GM23248 (cell line): Measurements from ENCODE around the gene GPX4. TPM values are rescaled to one million over a fixed set of nuclear protein-coding genes. Genes with fewer than 3 reads are reported as not detected.

Source experiments
- DNase-seq: peaks from one replicate; pipeline ENCODE4 v3.0.0-alpha.2; 2015
- H2AFZ ChIP-seq: fragments of 200-600 bp; sonication (generic); 2 replicates; pipeline ENCODE4 v1.6.1; 2016; ENCODE audit warnings: antibody characterized with exemption
- H3F3A ChIP-seq: fragments of 200-600 bp; sonication (generic); 2 replicates; pipeline ENCODE4 v1.6.1; 2016; ENCODE audit warnings: mild to moderate bottlenecking, antibody characterized with exemption, mixed run types; ENCODE audit not compliant: insufficient read depth
- H3K27ac ChIP-seq: fragments of 200-600 bp; sonication (generic); 2 replicates; pipeline ENCODE4 v1.5.1; 2016; ENCODE audit warnings: mild to moderate bottlenecking
- H3K27me3 ChIP-seq: fragments of 200-600 bp; sonication (generic); replicated peaks from 2 replicates; pipeline ENCODE4 v1.6.1; 2016; ENCODE audit warnings: mild to moderate bottlenecking; ENCODE audit not compliant: insufficient read depth
- H3K36me3 ChIP-seq: fragments of 200-600 bp; sonication (generic); 2 replicates; pipeline ENCODE4 v1.6.1; 2016; ENCODE audit warnings: low read depth, mild to moderate bottlenecking
- H3K4me1 ChIP-seq: fragments of 200-600 bp; sonication (generic); 2 replicates; pipeline ENCODE4 v1.6.1; 2016; ENCODE audit warnings: mild to moderate bottlenecking; ENCODE audit not compliant: insufficient read depth
- H3K4me2 ChIP-seq: fragments of 200-600 bp; sonication (generic); one replicate; pipeline ENCODE4 v1.6.1; 2016; ENCODE audit warnings: mild to moderate bottlenecking; ENCODE audit not compliant: unreplicated experiment
- H3K4me3 ChIP-seq: fragments of 200-600 bp; sonication (generic); 2 replicates; pipeline ENCODE4 v1.5.1; 2016; ENCODE audit warnings: mild to moderate bottlenecking
- H3K79me2 ChIP-seq: fragments of 200-600 bp; sonication (generic); 2 replicates; pipeline ENCODE4 v1.6.1; 2016; ENCODE audit warnings: mild to moderate bottlenecking; ENCODE audit not compliant: insufficient read depth
- H3K9ac ChIP-seq: fragments of 200-600 bp; sonication (generic); 2 replicates; pipeline ENCODE4 v1.6.1; 2016; ENCODE audit warnings: mild to moderate bottlenecking
- H3K9me2 ChIP-seq: fragments of 200-600 bp; sonication (generic); 2 replicates; pipeline ENCODE4 v1.6.1; 2016; ENCODE audit warnings: mixed run types, mild to moderate bottlenecking, moderate library complexity; ENCODE audit not compliant: insufficient read depth
- H3K9me3 ChIP-seq: fragments of 200-600 bp; sonication (generic); one replicate; pipeline ENCODE4 v1.6.1; 2017; ENCODE audit warnings: low read depth
- H4K20me1 ChIP-seq: fragments of 200-600 bp; sonication (generic); 2 replicates; pipeline ENCODE4 v1.6.0; 2016; ENCODE audit not compliant: insufficient read depth
- EZH2 ChIP-seq: fragments of 200-600 bp; sonication (generic); IDR thresholded peaks from 2 replicates; pipeline ENCODE4 v1.6.1; 2018; ENCODE audit warnings: antibody characterized with exemption, mild to moderate bottlenecking; ENCODE audit not compliant: insufficient read depth, poor library complexity, severe bottlenecking
- EZH2phosphoT487 ChIP-seq: fragments of 200-600 bp; sonication (generic); IDR thresholded peaks from 2 replicates; pipeline ENCODE4 v1.6.1; 2018; ENCODE audit warnings: antibody characterized with exemption, moderate library complexity, mild to moderate bottlenecking, low read depth; ENCODE audit not compliant: insufficient read depth
- WGBS, 2 experiments: methylation state at CpG; one replicate each; pipeline ENCODE4 v1.1.6; 2015 to 2017; ENCODE audit warnings: low lambda C conversion rate in 2 of 2, low coverage in 1 of 2; ENCODE audit errors: missing lambda C conversion rate in 2 of 2; 5-methylcytosine and 5-hydroxymethylcytosine counted together
- in situ Hi-C: fragments of 300-500 bp; cut with MboI; formaldehyde crosslinking; loops from 2 replicates; pipeline ENCODE4 v1.15.0; 2020
- polyA plus RNA-seq: library from polyadenylated mRNA; unstranded; fragments of >200 nt; fragmentation: Nextera tagmentation; extraction: Ambion mirVana; gene quantifications from 2 replicates; pipeline ENCODE4 v1.2.1, GENCODE V29; 2016
- total RNA-seq: library from RNA; depleted of rRNA; stranded (reverse); fragments of >200 nt; shearing (Covaris generic); gene quantifications from 2 replicates; pipeline ENCODE4 v1.2.3, GENCODE V29; 2014

Gene GPX4
- total and polyA plus RNA-seq, 2 experiments from 2014 or later: 298 to 607 TPM

GRCh38 chr19:1109697-1110671, 6.2 kb downstream of the GPX4 start:
- 94% methylated on average over 22 to 54 of the region's 54 CpGs for WGBS, 2 experiments
- no peak for DNase-seq
- Histone ChIP-seq H3K27me3 (no peaks in the 10 kb centered on the region), H3K4me3 (no peak overlapping the region), H3K9me3 (no peaks in the 10 kb centered on the region), H3F3A (0 out of 2 replicates have a peak, but pooled peaks cover 7% of the 10 kb centered on the region), H4K20me1 (no peaks in the 10 kb centered on the region), H3K4me1 (no peaks in the 10 kb centered on the region), H3K36me3 (peaks cover 17% of the 10 kb centered on the region; the same call in 1 of the 2 replicates), H3K4me2 (no peak overlapping the region), H3K9ac (no peak overlapping the region), H3K79me2 (0 out of 2 replicates have a peak, but pooled peaks cover 5% of the 10 kb centered on the region), H2AFZ (no peak overlapping the region), H3K27ac (no peak overlapping the region), H3K9me2 (no peaks in the 10 kb centered on the region)
- TF ChIP-seq EZH2 (no peak), EZH2phosphoT487 (no peak)
- in situ Hi-C loops: no loop called here

- TF ChIP-seq EZH2phosphoT487 (no peak), EZH2 (no peak)
- Histone ChIP-seq H3K27me3 (no peaks in the 10 kb centered on the region), H3F3A (peaks cover 3% of the 10 kb centered on the region; the same call in 1 of the 2 replicates), H3K4me1 (no peaks in the 10 kb centered on the region), H3K4me3 (no peak overlapping the region), H3K27ac (no peak overlapping the region), H4K20me1 (no peaks in the 10 kb centered on the region), H3K4me2 (no peak overlapping the region), H3K9me2 (no peaks in the 10 kb centered on the region), H3K79me2 (peaks cover 3% of the 10 kb centered on the region; the same call in 1 of the 2 replicates), H2AFZ (no peak overlapping the region), H3K36me3 (peaks cover 17% of the 10 kb centered on the region; the same call in 1 of the 2 replicates), H3K9me3 (no peaks in the 10 kb centered on the region), H3K9ac (no peak overlapping the region)
- WGBS, 2 experiments: 84 to 86% methylated on average over 17 to 18 of the region's 18 CpGs
- peak; percentile 59 for DNase-seq
- in situ Hi-C loops: no loop called here
These were observed 7.2 kb downstream of the GPX4 start for GRCh38 chr19:1110809-1111640.

GRCh38 chr19:1111641-1112267, 8.0 kb downstream of the GPX4 start:
- Histone ChIP-seq H3K4me2 (no peak overlapping the region), H3K4me3 (no peak overlapping the region), H3K9ac (no peak overlapping the region), H3K27me3 (no peaks in the 10 kb centered on the region), H3K36me3 (peaks cover 17% of the 10 kb centered on the region; the same call in 1 of the 2 replicates), H3K79me2 (peaks cover 6% of the 10 kb centered on the region; the same call in 1 of the 2 replicates), H4K20me1 (no peaks in the 10 kb centered on the region), H3K27ac (no peak overlapping the region), H3K4me1 (no peaks in the 10 kb centered on the region), H3K9me2 (no peaks in the 10 kb centered on the region), H2AFZ (no peak overlapping the region), H3K9me3 (no peaks in the 10 kb centered on the region), H3F3A (no peaks in the 10 kb centered on the region; the same call in 1 of the 2 replicates)
- TF ChIP-seq EZH2phosphoT487 (no peak), EZH2 (no peak)
- WGBS, 2 experiments: 82 to 89% methylated on average over 13 to 18 of the region's 18 CpGs
- in situ Hi-C loops: no loop called here
- DNase-seq: no peak
